ENCODE measurements around the gene ZNF385C.

DNA sequence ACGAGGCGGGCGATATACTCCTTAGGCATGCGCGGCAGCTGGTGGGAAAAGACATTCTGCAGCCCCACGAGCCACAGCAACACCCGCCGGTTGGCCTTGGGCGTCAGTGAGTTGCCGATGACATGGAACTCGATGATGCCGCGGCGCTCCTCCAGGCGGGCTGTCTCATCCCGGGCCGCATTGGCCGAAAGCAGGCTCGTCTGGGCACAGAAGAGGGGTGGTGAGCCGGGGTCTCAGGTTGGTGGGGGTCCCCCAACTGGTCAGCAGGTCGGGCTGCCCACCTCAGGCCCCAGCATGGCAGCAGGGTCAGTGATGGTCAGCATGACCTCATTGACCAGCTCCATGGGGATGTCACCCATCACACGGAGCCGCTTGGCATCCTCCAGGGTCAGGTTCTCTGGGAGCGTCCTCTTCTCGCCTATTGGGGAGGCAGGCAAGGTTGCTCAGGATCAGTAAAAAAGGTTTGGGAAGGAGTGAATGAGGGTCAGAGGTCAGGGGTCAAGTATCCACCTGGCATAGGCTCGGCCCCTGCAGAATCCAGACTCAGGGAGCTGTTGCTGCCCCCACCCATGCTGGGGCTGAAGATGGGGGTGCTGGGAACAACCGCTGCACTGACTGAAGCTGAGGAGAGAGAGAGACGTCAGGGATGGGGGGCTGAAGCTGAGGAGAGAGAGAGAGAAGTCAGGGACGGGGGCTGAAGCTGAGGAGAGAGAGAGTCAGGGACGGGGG lies 19.3 kb upstream of the ZNF385C start:
- TF ChIP-seq, protein P1, sequence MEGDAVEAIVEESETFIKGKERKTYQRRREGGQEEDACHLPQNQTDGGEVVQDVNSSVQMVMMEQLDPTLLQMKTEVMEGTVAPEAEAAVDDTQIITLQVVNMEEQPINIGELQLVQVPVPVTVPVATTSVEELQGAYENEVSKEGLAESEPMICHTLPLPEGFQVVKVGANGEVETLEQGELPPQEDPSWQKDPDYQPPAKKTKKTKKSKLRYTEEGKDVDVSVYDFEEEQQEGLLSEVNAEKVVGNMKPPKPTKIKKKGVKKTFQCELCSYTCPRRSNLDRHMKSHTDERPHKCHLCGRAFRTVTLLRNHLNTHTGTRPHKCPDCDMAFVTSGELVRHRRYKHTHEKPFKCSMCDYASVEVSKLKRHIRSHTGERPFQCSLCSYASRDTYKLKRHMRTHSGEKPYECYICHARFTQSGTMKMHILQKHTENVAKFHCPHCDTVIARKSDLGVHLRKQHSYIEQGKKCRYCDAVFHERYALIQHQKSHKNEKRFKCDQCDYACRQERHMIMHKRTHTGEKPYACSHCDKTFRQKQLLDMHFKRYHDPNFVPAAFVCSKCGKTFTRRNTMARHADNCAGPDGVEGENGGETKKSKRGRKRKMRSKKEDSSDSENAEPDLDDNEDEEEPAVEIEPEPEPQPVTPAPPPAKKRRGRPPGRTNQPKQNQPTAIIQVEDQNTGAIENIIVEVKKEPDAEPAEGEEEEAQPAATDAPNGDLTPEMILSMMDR (IDR thresholded peaks at IDR 0.05): no peak
- no peak for TF ChIP-seq POLR2AphosphoS5 (IDR thresholded peaks at IDR 0.05)
- TF ChIP-seq POLR2A (IDR thresholded peaks at IDR 0.05): no peak

Data from prostate gland (tissue), 2 donors.